GM21390 (cell line): ENCODE data around the gene PBX1.

ENCODE experiments used
- ATAC-seq: cut with Tn5 transposase; IDR thresholded peaks from one replicate; pipeline ENCODE4 v1.9.1; 2021; ENCODE audit not compliant: unreplicated experiment

Gene PBX1

GRCh38 chr1:164718821-164719220 lies 159.8 kb downstream of the PBX1 start:
- no peak for ATAC-seq

DNA sequence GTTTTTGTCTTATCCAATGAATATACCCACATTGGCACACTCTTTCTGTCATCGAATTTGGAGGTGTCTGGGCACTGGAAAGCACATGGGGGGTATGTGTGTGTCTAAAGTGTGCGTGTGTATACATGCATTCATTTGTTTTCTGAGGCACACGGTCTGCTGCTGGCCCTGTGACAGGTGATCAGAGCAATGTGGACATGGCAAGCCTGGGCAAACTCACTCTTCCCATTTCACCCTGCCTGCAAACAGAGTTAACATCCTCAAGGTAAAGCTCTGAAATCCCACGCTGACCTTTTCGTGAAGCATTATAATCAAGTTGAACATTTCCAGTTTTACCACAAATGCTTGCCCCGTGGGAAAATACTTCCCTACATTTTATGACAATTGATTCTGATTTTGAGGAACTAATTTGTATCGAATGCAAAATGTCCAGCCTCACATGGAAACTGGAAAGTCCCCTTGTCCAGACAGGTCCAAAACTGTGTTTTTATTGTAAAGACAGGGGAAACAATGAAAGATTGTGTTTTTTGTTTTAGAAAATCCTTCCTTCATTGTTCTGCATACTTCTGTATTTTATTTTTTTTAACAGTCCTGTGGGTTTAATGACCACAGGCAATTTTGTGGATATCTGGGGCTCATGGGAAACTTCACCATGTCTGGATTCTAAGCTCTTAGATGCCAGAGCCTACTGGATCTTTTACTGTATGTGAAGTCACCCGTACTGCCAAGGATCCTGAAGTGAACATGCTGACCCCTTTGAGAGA lies 160.9 kb downstream of the PBX1 start:
- no peak for ATAC-seq

- no peak for ATAC-seq
These were observed 161.7 kb downstream of the PBX1 start for GRCh38 chr1:164720440-164721227.

- no peak for ATAC-seq
These were observed 162.2 kb downstream of the PBX1 start for GRCh38 chr1:164721228-164721496.

- no peak for ATAC-seq
These were observed 164.4 kb downstream of the PBX1 start for GRCh38 chr1:164723296-164723798.

DNA sequence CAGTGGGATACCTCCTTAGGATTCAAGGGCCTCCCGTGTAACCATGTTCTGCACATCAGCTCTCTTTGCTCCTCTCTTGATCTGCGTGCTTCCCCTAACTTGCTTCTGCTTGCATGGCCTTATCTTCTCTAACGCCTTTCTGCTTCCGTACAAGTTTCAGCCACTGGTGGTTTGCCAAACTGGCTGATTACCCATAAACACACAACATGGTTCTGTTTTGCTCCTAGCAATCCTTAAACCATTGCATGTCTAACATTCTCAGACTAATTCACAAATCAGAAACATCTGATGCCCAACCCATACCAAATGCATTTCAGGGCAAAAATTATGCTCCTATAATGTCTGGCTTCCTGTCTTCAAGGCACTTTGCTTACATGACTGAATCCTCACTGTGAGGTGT lies 166.4 kb downstream of the PBX1 start:
- no peak for ATAC-seq

GRCh38 chr1:164726235-164726634 lies 167.3 kb downstream of the PBX1 start:
- ATAC-seq, result no peak

DNA sequence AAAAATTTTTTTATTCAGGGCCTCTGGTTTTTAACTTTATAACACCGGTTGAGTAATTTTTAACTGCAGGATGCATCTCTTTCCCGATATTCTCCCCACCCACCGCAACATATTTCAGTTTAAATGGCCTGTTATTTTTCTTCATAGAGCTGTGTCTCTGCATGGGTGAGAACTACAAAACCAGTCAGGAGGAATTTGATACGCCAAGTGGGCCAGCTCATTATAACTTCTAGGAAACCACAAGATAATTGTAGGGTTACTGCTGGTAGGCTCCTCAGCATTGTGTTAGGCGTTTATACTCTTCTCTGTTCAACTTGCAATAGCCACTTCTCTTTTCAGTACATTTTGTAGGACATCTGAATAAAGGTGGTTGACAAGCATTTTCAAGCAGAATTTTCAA lies 169.7 kb downstream of the PBX1 start:
- ATAC-seq, result no peak

DNA sequence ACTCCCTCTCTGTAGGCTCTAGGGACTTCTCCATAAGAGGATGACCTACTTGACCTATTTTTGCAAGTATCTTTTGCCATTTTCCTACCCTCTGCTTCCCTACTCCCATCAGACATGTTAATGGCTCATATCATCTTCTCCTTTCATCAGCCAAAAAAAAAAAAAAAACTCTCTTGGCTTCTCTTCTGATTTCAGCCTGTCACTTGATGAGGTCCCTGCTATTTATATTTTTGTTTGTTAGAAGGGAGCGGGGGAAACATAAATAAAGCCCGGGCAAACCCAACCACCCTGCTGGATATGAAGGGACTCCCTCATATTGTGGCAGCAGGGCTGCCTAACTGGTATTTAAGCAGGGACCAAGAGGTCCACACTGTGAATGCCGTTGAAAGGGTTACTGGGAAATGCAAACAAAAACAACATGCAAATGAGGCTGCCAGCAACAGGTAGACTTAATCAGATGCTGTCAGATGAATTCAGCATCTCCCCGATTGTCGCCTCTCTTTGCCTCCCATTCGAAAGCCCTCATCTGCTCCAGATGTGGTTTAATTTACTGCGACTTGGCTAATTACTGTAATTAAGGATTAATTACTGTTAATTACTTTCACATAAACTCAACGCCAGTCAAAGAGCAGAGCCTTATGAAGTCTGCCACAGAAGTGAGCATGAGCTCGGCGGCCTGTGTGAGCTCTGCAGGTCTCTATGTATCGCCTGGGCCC lies 172.3 kb downstream of the PBX1 start:
- no peak for ATAC-seq

DNA sequence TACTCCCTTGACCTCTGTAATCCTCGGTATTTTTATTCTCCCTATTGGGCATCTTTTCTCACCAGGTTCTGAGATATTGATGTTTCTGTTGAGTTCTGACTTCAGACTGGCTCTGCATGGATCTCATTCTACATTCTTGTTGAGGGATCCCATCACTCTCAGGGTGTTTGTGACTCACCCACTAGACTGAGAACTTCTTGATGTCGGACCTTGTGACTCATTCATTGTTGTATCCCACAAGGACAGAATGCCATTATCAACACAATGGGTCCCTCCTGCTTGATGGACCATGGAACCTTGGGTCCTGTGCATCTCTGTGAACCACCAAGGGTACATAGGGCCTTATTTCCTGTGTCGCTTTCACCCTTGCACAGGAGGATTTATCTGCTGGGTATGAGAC lies 174.1 kb downstream of the PBX1 start:
- ATAC-seq, result no peak

DNA sequence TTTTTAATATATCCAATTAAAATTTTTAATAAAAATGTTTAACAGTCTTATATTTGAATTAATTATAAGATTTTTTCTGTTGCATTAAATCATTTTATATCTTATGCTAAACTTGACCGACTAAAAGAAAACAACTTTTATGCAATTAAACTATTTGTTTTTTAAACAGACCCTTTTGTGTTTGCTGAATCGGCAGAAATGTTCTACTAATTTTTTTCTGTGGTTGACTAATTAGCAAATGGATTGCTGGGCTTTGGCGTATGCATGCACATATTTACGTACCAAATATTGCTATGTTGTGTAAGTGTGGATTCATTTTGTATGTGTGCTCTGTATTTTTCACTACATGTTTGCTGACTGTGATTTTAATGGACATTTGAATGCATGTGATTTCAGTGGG lies 174.8 kb downstream of the PBX1 start:
- ATAC-seq, result no peak

- ATAC-seq, result no peak
These were observed 176.5 kb downstream of the PBX1 start for GRCh38 chr1:164735315-164736052.

DNA sequence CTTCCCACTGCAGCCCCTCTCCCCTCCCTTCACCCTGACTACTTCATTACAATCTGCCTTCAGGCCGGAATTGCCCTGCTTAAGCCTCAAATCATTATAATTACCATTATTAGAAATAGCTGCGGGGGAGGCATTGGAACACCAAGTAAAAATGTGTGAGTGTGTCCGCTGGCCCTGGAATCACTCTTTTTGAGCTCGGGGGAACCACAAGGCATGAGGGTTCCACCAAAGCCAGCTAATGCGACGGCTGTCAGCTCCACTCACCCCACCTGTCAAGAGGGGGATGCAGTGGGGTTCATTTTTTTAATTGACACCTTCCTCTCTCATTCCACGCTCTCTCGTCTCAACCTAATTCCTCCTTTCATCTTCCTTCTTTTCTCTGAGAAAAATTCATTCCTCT lies 177.2 kb downstream of the PBX1 start:
- no peak for ATAC-seq

GRCh38 chr1:164739189-164739588 lies 180.2 kb downstream of the PBX1 start:
- ATAC-seq, result no peak

- ATAC-seq, result no peak
These were observed 181.1 kb downstream of the PBX1 start for GRCh38 chr1:164740000-164740526.

DNA sequence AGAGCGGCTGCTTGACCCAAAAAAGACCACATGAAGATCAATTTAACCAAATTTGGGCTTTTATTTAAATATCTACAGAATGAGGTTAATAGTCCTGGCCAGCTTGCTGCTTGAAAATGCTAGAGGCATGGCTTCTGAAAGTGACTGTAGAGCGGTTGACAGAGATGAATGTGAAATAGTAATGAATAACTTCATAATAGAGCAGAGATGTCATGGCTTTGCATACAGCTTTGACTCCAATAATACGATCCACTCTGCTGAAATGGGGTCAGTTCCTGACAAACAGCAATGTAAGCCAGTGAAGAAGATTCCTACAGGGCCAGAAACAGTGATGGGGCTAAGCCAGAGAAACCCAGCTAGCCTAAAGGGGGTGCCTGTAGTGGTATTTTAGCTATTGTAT lies 183.8 kb downstream of the PBX1 start:
- no peak for ATAC-seq

DNA sequence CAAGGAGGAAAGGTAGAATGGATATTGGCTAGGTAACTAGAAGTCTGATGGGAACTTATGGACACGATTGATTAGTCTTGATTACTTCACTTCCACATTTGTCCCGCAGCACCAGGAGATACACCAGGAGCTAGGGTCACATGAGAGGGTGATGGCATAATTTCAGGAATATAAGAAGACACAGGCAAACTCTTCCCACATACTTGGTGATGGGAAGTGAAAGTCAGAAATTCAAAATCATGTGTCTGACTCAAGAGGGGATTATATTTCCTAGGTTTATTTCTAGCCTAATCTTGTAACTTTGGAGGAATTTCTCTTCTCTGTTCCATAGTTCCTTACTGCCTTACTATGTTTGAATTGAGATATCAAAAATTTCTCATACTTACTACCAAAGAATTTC lies 185.0 kb downstream of the PBX1 start:
- ATAC-seq, result no peak

DNA sequence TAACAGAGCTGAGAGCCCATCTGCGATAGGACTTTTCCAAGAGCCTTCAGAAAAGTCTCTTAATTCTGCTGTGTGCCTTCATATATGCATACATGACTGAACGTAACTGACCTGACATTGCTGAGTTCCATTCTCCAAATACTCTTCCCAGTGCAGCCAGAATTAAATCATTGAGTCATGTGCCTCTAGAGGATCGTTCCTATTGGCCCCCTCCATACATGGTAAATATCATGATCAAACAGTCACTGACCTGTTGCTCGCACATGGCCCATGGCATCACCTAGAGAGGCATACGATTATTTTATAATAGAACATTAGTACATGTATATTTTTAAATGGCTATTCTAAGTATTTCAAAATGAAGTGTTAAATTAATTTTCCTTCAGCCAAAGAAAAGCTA lies 186.8 kb downstream of the PBX1 start:
- no peak for ATAC-seq

DNA sequence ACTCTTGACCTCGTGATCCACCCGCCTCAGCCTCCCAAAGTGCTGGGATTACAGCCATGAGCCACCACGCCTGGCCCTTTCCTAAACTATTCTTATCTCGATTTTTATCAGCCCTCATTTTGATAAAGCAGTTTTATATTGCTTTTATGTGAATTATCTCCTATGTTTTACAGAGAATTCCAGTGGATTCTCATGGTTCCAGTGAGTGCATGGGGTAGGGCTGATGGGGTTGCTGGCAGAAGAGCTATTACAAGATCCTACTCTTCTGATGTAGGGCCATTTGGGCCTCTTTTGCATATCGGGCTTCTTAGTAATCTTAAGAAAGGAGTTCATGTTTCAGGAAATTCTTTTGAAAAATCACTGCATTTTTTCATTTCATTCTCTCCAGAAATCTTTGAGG lies 187.6 kb downstream of the PBX1 start:
- ATAC-seq, result no peak

- ATAC-seq, result no peak
These were observed 189.4 kb downstream of the PBX1 start for GRCh38 chr1:164748253-164748899.
